Measurements from ENCODE around the gene SRSF10.

GRCh38 chr1:23980728-23981070, 572 bp upstream of the SRSF10 start:
- TF ChIP-seq CTCF (IDR thresholded peaks at IDR 0.05) (no peak), POLR2A (IDR thresholded peaks at IDR 0.05) (no peak)
